HL-60/S4 (cell line): ENCODE data around the gene COL15A1.
"Not testable (repeated sequence)": the region's sequence is repeated elsewhere in the genome, so short reads cannot be mapped to it uniquely, and the experiment has no call there.

ENCODE experiments used
- in situ Hi-C: fragments of 300-500 bp; cut with MboI; formaldehyde crosslinking; loops from 2 replicates; pipeline ENCODE4 v1.14.3; 2022; ENCODE audit warnings: low sequenced_read_pairs

The COL15A1 gene

DNA sequence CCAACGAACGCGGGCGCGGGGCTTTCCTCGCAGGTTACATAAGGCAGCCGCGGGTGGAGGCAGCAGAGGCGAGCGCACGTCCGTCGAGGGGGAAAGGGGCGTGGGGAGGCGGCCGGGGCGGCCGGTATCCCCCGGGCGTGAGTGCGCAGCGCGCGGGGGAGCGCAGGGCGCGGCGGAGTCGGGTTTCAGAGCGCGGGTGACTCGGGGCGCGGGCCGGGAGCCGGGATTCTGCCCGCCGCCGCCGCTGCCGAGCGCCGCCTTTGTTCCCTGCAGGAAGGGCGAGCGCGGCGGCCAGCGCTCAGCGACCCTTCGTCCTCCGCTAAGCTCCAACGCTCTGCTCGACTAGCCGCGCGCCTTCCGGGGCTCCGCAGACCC lies at the start of gene COL15A1:
COL15A1 (plus strand) TSS at position 226 of the 375 bp plus-strand sequence. CDS start 155 bp downstream, outside the sequence.
- in situ Hi-C loops: no loop called here

DNA sequence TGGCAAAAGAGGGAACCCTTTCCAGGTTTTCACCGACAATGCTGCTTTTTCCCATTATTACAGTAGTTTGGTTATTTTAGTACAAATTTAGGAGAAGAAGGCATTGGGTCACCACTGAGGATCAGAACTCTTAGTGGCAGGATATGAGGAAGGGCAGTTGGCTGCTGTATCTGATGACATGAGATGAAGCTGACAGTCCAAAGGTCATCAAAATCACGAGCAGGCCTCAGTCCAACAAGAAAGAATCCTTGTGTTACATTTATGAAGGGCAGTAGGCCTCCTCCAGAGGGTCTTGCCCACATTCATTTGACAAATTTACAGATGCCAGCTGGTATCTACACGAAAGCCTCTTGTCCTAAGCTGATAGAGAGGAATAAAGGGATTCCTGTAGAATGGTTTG lies 49.5 kb upstream of the COL15A1 start:
- in situ Hi-C loops: no loop called here

DNA sequence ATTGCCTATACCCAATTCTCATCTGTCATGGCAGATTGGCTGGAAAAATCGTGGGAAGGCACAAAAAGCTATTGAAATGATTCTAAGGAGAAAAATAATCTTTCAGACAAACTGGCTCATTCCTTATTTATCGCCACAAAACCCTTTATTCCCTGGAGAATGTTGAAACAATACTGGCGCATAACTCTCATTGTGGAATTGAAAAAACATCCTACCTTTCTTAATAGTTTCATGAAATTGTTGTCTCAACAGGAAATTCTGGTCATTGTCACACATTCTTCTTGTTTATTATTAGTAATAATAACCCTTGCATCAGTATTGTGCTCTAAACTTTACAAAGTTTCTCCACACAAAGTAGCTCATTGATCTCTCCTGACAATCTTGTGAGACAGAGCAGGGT lies 48.9 kb upstream of the COL15A1 start:
- in situ Hi-C loops: no loop called here

DNA sequence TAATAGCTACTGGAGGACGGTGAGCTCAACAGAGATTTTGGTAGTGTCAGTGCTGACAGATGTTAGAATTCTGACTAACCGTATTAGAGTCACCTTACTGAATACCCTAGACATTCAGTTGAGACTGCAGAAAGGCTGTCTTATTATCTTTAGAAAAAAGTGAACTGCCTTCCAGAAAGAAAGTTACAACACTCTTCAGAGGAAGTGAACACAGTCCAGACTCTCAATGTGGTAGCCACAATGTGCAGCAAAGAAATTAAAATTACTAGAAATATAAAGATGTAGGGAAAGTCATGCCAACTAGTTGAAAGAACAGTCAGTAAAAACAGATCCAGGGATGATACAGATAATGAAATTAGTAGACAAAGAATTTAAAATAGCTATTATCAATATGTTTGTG lies 47.1 kb upstream of the COL15A1 start:
- in situ Hi-C loops: no loop called here

DNA sequence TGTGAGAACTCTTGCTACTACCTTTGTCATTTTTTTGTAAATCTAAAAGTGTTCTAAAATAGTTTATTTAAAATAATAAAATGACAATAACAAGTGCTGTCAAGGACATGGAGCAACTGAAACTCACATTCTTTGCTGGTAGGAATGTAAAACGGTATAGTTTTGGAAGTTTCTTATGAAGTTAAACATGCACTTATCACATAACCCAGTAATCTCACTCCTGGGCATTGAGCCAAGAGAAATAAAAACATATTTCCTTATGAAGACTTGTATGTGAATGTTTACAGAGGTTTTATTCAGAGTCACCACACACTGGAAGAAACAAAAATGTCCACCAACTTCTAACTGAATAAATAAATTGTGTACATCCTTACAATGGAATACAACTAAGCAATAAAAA lies 46.0 kb upstream of the COL15A1 start:
- in situ Hi-C loops: no loop called here

DNA sequence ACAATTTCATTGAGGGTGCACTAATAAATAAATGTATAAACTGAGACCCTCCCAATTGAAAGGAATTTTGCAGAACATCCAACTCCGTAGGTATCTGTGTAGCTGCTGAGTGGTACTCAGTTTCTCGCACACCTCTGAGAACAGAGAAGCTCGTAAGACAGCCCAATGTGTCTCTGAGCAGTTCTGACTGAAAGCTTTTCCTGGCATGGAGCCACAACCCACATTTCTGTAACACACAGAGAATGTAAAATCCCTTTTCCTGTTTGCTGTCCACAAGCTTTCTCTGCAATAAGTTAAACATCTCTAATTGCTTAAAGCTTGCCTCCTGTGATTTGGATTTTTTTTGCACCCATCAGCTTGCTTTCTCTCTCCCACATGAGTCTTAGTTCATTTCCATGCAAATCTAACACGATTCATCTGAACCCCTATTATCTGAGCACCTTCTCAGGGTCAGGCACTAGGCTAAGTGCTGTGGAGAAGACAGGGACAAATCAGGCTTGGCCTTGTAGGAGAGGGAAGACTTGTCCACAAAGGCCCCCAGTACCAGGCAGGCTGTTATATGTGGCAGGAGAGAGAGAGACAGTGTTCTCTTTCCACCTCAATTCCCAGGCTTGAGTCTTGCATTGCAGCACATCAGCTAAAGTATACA lies 44.2 kb upstream of the COL15A1 start:
- in situ Hi-C loops: no loop called here

DNA sequence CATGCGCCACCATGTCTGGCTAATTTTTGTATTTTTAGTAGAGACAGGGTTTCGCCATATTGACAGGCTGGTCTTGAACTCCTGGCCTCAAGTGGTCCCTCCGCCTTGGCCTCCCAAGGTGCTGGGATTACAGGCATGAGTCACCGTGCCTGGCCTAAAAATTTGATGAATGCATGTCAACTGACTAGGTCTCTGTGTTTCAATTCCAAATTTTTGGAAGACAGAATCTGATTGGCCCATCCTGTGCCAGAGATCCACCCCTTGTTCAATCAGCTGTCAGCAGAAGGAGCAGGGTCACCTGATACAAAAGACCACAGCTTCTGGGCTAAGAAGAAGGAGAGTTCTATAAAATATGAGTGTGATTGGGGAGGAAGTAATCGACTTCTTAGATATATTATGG lies 43.5 kb upstream of the COL15A1 start:
- in situ Hi-C loops: no loop called here

DNA sequence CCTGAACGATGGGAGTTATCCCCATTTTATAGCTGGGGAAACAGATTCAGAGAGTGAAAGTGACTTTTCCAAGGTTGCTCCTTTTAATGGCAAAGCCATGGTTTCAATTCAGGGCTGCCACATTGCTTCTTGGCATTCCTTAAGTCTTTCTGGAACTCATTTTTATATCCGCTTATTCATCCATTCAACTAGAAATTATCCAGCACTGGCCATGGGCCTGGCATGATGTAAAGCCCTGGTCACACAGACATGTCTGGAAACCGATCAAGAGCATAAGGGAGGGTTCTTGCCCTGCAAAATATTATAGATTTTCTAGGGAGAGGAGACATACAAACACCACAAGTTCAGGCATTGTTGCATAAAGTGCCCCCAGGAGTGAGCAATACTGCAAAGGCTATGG lies 43.0 kb upstream of the COL15A1 start:
- in situ Hi-C loops: no loop called here

DNA sequence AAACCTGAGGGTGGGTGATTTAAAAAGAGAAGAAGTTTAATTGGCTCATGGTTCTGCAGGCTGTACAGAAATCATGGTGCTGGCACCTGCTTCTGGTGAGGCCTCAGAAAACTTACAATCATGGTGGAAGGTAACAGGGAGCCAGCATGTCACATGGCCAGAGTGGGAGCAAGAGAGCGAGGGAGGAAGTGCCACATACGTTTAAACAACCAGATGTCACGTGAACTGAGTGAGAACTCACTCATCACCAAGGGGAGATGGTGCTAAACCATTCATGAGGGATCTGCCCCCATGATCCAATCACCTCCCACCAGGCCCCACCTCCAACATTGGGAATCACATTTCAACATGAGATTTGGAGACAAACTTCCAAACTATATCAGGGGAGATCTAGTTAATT lies 41.9 kb upstream of the COL15A1 start:
- in situ Hi-C loops: not testable (repeated sequence)

DNA sequence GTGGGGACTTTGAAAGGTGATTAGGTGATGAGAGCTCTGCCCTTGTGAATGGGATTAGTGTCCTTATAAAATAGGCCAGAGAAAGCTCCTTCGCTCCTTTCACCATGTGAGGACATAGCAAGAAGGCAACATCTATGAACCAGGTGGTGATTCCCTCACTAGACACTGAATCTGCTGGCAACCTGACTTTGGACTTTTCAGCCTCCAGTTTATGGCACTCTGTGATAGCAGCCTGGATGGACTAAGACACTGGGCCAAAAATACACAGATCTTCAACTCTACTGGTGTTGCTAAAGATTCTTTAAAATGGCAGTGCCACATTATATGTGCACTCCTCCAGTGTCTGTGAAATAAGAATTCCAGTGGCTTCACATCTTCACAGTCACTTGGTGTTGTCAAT lies 41.2 kb upstream of the COL15A1 start:
- in situ Hi-C loops: no loop called here

DNA sequence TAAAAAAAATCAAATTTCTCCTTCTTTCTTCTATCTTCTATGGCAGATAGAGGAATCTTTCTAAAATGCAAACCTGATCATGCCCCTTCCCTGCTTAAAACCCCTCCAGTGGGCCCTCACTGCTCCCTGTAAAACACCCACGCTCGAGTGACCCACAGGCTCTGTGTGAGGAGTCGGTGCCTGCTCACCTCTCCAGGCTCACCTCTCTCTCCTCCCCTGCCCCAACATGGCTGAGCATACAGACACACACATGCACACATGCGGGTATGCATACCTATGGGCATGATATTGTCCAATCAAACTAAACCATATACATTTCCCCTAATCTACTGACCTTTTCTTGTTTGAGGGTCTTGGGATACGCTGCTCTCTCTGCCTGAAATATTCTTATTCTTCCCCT lies 40.8 kb upstream of the COL15A1 start:
- in situ Hi-C loops: no loop called here

DNA sequence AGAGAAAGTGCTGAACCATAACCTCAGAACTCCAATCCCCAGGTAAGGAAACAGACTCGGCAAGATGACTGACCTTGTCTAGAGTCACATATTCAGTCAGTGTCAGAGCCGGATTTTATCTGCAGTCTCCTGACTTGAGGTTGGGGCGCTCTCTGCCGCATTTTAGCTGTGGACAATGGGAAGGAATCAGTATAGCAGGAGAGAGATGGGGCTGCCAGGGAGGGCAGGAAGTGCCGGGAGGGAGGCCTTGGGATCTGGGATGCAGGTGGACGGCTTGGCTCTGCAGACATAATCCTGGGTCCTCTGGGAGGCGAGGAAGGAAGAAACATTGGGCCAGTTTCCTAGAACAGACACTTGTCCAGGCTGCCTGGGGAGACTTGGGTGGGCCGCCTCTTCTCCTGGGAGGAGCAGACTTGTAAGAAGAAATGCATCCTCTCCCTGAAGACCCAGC lies 39.7 kb upstream of the COL15A1 start:
- in situ Hi-C loops: no loop called here

DNA sequence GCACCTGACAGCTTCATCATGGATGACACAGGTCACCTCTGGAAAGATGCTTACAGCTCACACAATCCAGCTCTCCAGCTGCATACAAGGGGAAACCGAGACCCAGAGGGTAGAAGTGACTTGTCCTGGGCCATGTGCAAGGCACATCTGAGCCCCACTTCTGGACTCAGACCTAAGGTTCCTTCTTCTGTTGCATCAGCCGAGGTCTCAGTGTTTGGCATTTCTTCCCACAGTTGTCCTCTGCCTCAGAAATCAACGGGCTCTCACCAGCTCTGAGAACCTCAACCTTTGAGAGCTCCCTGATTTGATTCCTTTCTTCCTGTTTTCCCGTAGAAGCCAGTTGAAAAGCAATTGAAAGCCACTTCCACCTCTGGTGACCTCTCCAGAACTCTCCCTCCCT lies 38.7 kb upstream of the COL15A1 start:
- in situ Hi-C loops: no loop called here

DNA sequence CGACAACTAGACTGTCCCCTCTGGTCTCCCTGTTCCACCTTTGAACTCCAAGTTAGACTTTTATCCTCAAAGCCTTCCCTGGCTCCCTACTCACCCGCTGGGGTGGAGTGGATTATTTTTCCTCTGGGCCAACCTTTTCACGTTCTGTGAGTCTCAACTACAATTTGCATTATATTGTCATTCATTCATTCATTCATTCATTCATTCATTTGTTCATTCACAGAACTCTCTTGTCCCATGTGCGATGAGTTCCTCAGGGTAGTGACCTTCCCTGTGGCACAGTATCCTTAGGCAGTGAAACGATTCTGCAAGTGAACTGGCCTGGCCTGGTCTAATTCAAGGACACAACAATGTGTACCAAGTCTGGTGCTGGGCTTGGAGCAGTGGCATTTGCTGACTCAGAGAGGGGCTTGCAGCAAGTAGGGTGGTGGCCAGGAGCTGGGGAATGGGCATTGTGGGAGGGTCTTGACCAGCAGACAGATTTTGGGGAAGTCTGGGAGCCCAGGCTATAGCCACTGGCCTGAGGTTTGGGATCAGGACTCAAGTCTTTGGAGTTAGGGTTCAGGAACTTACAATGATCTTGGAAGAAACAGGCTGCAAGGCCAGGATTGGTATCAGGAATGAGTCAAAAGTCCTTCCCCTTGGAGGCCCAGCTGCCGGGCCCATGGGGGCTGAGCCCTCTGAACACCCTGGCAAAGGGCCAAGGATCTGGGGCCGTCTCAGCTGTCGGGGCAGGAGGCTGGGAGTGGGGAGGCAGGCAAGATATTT lies 37.2 kb upstream of the COL15A1 start:
- in situ Hi-C loops: no loop called here

DNA sequence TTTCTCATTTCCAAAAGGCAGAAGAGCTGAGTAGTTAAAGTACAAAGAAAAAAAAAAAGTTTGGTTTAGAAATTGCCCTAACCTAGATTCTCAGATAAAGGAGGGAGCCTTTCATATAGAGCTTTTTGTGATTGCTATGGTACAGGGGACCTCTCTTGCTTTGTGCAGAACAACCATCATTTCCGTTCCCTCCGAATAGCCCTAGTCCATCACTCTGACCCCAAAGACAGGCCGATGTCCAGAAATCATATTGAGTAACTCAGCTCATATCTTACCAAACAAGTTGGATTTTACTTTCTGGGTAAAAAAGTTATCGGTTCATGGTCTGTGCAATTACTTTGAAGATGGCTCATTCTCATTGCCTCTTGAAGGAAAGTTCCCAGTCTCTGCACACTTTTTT lies 36.7 kb upstream of the COL15A1 start:
- in situ Hi-C loops: no loop called here

DNA sequence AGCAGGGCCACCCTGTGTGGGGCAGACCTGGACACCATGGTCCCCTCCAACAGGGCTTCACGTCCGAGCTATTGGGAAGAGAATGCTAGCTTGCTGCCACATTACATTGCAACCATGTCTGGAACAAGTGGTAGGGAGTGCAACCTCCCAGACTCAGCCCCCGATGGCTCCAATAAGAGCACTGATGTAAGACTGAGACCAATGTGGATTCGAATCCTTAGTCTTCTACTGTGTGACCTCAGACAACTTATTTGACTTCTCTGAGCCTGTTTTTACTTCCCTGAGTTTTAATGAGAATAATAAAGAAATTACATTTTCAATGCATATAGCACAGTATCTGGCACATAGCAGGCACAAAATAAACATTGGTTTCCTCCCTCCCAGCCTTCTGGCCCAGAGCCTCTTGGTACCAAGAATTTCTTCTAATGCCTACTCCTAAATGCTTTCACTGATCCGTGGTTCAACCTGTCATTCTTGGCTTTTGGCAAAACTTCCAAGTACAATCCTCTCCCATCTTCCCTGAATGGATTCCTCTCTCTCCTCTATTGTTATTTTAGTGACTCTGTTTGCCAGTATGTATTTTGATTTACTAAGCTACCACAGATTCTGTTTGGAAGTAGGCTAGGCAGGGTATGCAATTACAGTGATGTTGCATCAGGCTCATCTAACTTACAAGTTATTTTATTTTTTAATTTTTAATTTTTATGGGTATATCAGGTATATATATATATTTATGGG lies 34.6 kb upstream of the COL15A1 start:
- in situ Hi-C loops: no loop called here

DNA sequence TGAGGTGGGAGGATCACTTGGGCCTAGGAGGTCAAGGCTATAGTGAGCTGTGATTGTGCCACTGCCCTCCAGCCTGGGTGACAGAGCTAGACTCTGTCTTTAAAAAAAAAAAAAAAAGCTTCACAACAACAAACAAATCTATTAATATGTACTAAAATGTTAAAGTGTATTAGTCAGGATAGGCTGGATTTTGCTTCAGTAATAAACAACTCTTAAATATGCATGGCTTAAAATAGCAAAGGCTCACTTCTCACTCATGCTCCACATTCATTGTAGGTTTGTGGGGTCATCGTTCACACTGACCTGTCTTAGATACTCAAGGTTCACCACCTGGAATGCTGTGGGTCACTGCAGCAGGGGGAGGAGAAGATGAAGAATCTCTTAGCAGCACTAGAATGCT lies 33.8 kb upstream of the COL15A1 start:
- in situ Hi-C loops: no loop called here

DNA sequence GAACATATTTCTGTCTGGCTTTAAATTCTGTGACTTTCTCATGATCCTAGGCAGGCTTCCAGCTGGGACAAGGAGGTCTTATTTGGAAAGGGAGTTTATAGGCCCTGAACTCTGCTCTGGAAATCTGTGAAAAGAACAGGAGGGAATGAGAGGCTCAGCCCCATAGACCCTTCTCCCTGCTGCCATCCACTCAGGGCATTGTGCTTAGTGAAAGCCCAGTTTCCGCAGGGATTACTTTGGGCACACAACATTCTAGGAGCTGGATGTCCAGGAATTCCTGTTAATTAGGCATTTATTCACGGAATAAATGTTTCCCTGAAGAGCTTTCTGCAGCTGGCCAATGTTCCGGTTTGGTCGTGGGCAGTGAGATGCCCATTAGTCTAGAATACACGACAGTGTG lies 32.7 kb upstream of the COL15A1 start:
- in situ Hi-C loops: no loop called here

DNA sequence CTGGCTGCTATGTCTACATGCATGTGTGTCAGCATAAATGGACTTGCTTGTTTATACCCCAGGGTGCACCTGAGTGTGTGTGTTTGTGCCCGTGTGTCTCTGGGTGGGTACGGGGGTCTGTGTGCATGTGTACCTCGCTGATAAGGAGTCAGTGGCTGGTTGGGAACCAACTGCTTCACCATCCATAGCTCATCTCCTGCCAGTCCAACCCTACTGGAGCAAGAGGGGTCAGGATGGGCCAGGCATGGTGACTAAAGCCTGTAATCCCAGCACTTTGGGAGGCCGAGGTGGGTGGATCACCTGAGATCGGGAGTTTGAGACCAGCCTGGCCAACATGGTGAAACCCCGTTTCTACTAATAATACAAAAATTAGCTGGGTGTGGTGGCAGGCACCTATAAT lies 32.0 kb upstream of the COL15A1 start:
- in situ Hi-C loops: not testable (repeated sequence)

DNA sequence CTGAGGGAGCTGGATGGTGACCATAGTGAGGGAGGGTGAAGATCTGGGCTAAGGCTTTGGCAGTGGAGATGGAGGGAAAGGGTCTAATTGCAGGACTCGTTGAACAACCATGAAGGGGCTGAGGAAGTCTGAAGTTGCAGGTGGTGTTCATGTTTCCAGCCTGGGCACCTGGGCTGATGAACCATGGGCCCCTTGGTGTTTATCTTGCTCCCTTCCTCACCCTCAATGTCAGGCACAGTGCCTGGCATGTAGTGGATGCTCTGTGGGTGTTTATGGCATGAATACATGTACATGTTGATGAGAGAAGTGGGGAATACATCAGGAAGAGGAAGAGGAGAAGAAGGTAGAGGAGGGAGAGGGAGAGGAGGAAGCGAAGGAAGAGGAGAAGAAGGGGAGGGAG lies 31.3 kb upstream of the COL15A1 start:
- in situ Hi-C loops: no loop called here

DNA sequence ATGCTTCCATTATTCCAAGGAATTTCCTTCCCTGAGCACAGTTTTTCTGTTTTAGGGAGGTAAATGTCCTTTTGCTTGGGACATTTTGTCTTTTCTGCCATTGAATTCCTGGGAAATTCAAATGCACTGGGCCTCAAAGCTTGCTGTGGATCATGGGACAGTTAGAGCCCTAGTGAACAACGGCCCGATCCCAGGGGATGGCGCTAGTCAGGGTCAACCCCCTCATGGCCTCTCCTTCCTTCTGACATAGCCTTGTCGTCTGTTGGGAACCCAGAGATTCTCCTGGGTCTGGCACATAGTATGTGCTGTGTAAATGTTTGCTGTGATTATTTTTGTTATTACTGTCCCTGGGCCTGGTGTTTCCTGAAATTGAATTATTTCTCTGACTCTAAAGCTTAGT lies 30.7 kb upstream of the COL15A1 start:
- in situ Hi-C loops: no loop called here

DNA sequence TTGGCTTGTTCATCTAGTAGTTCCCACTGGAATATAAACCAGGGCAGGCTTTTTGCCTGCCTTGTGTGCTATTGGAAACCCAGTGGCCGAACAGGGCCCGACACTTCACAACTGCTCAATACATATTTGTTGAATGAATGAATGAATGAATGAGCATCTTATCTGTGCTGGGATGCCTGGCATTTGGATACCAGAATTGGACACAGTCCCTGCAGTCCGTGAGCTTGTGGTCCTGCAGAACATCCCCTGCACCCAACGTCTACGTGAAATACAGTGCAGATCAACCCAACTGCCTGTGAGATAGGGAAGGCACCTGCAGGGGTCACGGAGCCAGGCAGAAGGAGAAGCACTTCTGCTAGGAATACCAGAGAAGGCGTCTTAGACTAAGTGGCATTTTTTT lies 30.0 kb upstream of the COL15A1 start:
- in situ Hi-C loops: no loop called here
